Tibial artery (tissue), 4 donors: ENCODE results near the gene GLTPD2.

Source experiments
- DNase-seq, 2 donors: peaks; one replicate each; pipeline ENCODE4 v3.0.0-alpha.2; 2019
- H3K27ac ChIP-seq, 2 donors: fragments of 200-600 bp; sonication (generic) in 1 of 2; 1 replicate in 1 of 2; 2 replicates in 1 of 2; pipeline ENCODE4 v1.5.1; 2018 to 2019; ENCODE audit warnings: mild to moderate bottlenecking in 1 of 2
- H3K27me3 ChIP-seq, 2 donors: fragments of 200-600 bp; sonication (generic) in 1 of 2; one replicate each; pipeline versions ENCODE4 v1.5.1 to v1.6.0; 2016 to 2019
- H3K36me3 ChIP-seq, 3 donors: fragments of 200-600 bp; sonication (generic) in 2 of 3; one replicate each; pipeline ENCODE4 v1.5.1; 2016 to 2019; ENCODE audit warnings: mild to moderate bottlenecking in 2 of 3
- H3K4me1 ChIP-seq, 4 donors: fragments of 200-600 bp; sonication (generic) in 2 of 4; 1 replicate in 3 of 4; 2 replicates in 1 of 4; pipeline ENCODE4 v1.5.1; 2016 to 2019
- H3K4me3 ChIP-seq, 2 donors: fragments of 200-600 bp; sonication (generic) in 1 of 2; 1 replicate in 1 of 2; 2 replicates in 1 of 2; pipeline ENCODE4 v1.5.1; 2018 to 2019; ENCODE audit warnings: mild to moderate bottlenecking in 2 of 2
- H3K9me3 ChIP-seq, 3 donors: fragments of 200-600 bp; sonication (generic) in 1 of 3; one replicate each; pipeline ENCODE4 v1.5.1; 2016 to 2019
- intact Hi-C: fragments of 100-400 bp; cut with DNase I; formaldehyde crosslinking; loops from one replicate; pipeline ENCODE4 v1.15.0; 2023; ENCODE audit warnings: low total_unique reads
- TF ChIP-seq, protein P1 (sequence below), 2 experiments: fragments of 200-600 bp in 1 of 2; fragments of 450-650 bp in 1 of 2; IDR thresholded peaks; one replicate each; pipeline ENCODE4 v1.5.1; 2017 to 2019; ENCODE audit warnings: antibody characterized with exemption in 2 of 2, mild to moderate bottlenecking in 1 of 2, moderate library complexity in 1 of 2

GLTPD2 gene

DNA sequence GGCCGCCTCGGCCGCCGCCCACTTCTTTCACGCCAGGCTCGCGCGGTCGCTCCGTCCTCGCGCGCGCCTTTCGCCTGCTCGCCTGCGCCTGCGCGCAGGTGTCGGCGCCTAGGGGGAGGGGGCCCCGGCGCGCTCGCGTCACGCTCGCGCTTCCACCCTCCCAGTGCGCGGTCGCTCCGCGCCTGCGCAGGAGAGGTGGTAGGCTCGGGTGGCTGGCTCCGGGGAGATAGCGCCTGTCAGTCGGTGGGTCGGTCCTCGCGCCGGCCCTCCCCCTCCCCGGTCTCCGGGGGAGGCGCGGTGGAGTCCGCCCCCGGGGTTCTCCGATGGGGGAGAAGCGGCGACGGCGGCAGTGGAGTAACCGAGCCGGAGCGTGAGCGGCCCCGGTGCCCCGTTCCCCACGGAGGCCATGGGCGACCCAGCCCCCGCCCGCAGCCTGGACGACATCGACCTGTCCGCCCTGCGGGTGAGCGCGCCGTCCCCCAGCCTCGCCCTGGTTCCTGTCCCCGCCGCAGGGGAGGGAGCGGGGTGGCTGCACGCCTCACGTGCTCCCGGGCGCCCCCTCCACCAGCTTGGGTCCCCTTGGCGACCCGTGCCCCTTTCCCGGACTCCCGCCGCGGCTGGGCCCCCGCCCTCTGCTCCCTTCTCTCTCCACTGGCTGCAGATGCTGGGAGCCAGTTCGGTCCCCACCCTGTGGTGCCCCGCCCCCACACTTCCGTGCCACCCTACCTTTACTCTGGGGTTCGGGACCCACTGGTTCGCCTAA lies 44.6 kb downstream of the GLTPD2 start, which contains the start of gene MINK1:
Gene MINK1 (plus strand): TSS at position 163 of the 763 bp plus-strand sequence. CDS start 244 bp downstream, at position 407.
- TF ChIP-seq, protein P1, sequence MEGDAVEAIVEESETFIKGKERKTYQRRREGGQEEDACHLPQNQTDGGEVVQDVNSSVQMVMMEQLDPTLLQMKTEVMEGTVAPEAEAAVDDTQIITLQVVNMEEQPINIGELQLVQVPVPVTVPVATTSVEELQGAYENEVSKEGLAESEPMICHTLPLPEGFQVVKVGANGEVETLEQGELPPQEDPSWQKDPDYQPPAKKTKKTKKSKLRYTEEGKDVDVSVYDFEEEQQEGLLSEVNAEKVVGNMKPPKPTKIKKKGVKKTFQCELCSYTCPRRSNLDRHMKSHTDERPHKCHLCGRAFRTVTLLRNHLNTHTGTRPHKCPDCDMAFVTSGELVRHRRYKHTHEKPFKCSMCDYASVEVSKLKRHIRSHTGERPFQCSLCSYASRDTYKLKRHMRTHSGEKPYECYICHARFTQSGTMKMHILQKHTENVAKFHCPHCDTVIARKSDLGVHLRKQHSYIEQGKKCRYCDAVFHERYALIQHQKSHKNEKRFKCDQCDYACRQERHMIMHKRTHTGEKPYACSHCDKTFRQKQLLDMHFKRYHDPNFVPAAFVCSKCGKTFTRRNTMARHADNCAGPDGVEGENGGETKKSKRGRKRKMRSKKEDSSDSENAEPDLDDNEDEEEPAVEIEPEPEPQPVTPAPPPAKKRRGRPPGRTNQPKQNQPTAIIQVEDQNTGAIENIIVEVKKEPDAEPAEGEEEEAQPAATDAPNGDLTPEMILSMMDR (IDR thresholded peaks at IDR 0.05): peak in 1 of 2 experiments; percentile 3
- DNase-seq: peak; percentile 82 to 93
- Histone ChIP-seq H3K36me3 (no peaks in the 10 kb centered on the region), H3K4me1 (peaks cover 0 to 18% (median 11%) of the 10 kb centered on the region in 4 donors), H3K27me3 (no peaks in the 10 kb centered on the region), H3K27ac (peak within 1 kb of the TSS; percentile 88 to 91), H3K4me3 (peak within 1 kb of the TSS; percentile 83 to 90), H3K9me3 (no peaks in the 10 kb centered on the region)
- intact Hi-C loops: loop anchor here (5.0 to 10.0 kb wide), 2 partner anchors 46 to 51 kb away; partner anchors contain the start of genes GLTPD2 and VMO1

DNA sequence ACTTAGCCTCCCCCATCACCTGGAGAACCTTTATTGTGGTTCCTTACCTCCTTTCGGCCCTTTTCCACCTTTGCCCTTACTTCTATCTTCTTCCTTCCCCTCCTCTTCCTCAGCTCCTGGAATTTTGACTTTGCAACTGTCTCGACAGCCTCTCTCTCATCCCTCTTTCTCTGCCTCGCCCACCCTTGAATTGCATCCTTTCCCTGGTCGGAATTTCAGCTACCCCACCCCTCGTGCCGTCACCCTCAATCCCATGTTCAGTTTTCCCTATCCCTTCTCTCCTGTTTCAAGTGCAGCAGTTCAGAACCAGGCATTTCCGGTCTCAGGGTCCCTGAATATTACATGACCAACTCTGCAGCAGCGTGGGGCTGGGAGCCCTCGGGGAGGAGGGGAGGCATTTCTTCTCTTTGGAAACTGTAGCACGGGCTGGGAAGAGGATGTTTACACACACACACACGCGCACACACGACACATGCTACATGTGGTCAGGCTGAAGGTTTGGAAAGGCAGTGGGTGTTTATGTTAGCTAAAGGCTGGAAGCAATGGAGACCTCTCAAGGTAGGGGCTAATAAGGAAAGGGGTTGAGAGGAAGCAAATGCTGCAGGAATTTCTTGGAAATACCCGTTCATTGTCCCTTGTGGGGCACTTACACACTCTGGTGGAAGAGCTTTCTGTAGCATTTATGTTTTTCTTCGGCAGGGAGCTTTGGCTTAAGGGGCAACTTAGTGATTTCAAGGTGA lies 45.3 kb downstream of the GLTPD2 start:
- H3K9me3 ChIP-seq: no peaks in the 10 kb centered on the region
- intact Hi-C loops: loop anchor here (5.0 to 10.0 kb wide), 2 partner anchors 47 to 51 kb away; partner anchors contain the start of genes GLTPD2 and VMO1
- H3K27me3 ChIP-seq: no peaks in the 10 kb centered on the region
- peak overlapping the region; percentile 88 to 91 for H3K27ac ChIP-seq
- H3K4me1 ChIP-seq: peaks cover 0 to 18% (median 11%) of the 10 kb centered on the region in 4 donors
- TF ChIP-seq, protein P1 (IDR thresholded peaks at IDR 0.05): no peak
- H3K36me3 ChIP-seq: no peaks in the 10 kb centered on the region
- DNase-seq: peak in 1 of 2 donors; percentile 32
- peak overlapping the region; percentile 83 to 90 for H3K4me3 ChIP-seq

DNA sequence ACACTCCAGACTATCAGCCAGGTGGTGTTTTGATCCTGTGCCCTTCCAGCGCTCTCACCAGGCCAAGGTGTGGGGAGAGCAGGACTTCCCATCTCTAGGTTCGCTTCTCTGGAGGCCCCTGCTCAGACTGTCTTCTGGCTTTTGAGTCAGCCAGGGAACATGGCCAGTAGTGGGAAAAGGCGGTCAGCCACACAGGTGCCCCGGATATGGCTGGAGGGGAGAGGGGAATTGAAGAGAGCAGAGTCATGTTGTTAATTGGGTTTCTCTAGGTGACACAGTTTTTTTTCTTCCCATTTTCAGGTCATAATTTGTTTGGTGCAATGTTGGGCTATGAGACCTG lies 45.9 kb downstream of the GLTPD2 start:
- TF ChIP-seq, protein P1 (IDR thresholded peaks at IDR 0.05): no peak
- no peaks in the 10 kb centered on the region for H3K9me3 ChIP-seq
- peak overlapping the region in 1 of 2 donors; percentile 83 for H3K4me3 ChIP-seq
- no peaks in the 10 kb centered on the region for H3K36me3 ChIP-seq
- no peaks in the 10 kb centered on the region for H3K27me3 ChIP-seq
- DNase-seq: no peak
- peaks cover 0 to 18% (median 11%) of the 10 kb centered on the region in 4 donors for H3K4me1 ChIP-seq
- intact Hi-C loops: loop anchor here (5.0 to 10.0 kb wide), 2 partner anchors 47 to 50 kb away; partner anchors contain the start of genes GLTPD2 and VMO1
- H3K27ac ChIP-seq: peak overlapping the region in 1 of 2 donors; percentile 91

DNA sequence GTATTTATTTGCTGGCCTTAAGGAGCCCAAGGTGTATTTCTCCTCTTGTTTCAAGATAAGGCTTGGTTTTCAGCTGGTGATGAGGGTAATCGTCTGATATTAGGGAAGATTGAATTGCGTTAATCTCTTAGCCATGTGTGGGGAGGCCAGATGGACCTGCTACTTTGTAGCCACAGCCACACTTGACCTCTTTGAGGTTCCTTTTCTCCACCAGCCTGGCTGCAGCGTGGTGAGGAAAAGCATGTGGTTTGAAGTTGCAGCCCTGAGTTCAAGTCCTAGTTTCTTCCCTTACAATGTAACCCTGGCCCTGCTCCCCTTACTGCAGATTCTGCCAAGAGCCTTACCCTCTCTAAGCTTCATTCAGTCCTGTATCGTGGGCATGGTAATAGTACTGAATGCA lies 47.5 kb downstream of the GLTPD2 start:
- Histone ChIP-seq H3K27me3 (no peaks in the 10 kb centered on the region), H3K9me3 (no peaks in the 10 kb centered on the region), H3K36me3 (no peaks in the 10 kb centered on the region), H3K4me1 (peaks cover 0 to 18% (median 11%) of the 10 kb centered on the region in 4 donors), H3K27ac (no peak overlapping the region), H3K4me3 (no peak overlapping the region)
- intact Hi-C loops: loop anchor here (10.0 kb wide), 1 partner anchor 49 kb away; no protein-coding TSS in a partner anchor
- no peak for DNase-seq
- TF ChIP-seq, protein P1 (IDR thresholded peaks at IDR 0.05): no peak

DNA sequence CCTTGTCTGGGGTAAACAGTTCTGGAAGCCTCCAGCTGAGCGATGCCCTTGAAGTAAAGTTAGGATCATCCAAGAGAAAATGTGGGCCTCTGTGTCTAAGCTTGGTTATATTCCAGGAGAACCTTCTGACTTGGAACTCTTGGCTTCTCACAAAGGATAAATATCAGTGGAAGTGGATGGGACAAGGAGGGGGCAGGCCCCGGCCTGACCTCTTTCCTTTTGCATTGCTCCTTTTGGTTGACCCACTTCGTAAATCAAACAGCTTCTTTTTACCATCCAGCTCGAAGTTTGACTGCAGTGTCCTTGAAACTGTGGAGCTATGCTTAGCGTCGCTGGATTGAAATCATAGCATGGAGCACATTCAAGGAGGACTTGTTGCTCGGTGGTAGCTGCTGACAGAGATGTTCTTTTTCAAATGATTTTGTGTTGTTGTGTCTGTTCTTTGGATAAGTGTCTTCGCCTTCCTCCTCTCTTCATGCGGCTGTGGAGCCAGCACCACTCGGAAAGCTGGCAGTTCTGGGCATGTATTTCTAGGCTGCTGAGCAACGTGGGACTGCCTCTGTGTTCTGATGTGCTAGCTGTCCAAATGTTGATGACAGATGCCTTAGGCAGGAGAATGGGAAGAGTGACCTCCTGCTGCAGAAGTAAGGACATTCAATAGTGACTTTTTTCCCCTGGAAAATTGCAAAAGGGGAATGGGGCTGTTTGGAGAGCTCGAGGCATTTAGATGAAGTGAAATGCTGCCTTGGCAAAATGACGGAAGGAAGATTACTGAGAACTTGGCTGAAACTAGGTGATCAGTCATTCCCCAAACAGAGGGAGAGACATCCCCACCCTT lies 48.9 kb downstream of the GLTPD2 start:
- DNase-seq: no peak
- TF ChIP-seq, protein P1 (IDR thresholded peaks at IDR 0.05): no peak
- Histone ChIP-seq H3K27ac (no peak overlapping the region), H3K4me1 (peaks cover 0 to 18% (median 11%) of the 10 kb centered on the region in 4 donors), H3K27me3 (no peaks in the 10 kb centered on the region), H3K36me3 (no peaks in the 10 kb centered on the region), H3K9me3 (no peaks in the 10 kb centered on the region), H3K4me3 (no peak overlapping the region)
- intact Hi-C loops: loop anchor here (10.0 kb wide), 1 partner anchor 47 kb away; no protein-coding TSS in a partner anchor
